OCI-LY7 (cell line): Measurements from ENCODE around the gene LRP1B.

Source experiments
- CTCF ChIP-seq: fragments of 200-600 bp; sonication (generic); conservative IDR thresholded peaks from 2 replicates; pipeline ENCODE4 v1.5.1; 2014; ENCODE audit warnings: mild to moderate bottlenecking, antibody characterized with exemption, low read length, moderate library complexity, mixed read lengths
- EZH2phosphoT487 ChIP-seq: fragments of 200-600 bp; sonication (generic); IDR thresholded peaks from 2 replicates; pipeline ENCODE4 v1.6.1; 2018; ENCODE audit warnings: low read depth, borderline replicate concordance, mild to moderate bottlenecking, mixed run types, antibody characterized with exemption, low read length, moderate library complexity, mixed read lengths

DNA sequence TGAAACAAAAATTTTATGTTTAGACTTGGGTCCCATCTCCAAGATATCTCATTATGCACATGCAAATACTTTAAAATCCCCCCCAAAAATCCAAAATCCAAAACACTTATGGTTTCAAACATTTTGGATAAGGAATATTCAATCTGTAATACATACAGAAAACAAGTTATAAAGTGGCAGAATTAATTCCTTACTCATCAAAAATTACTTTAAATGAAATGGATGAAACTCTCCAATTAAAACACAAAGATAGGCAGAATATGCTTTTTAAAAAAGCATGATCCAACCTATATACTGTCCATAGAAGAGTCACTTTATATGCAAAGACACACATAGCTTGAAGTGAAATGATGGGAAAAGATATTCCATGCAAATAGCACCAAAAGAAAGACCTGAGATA is 744.6 kb downstream of the LRP1B start:
- TF ChIP-seq CTCF (no peak), EZH2phosphoT487 (no peak)
